T follicular helper cell (primary cell): ENCODE data around the gene ITSN1.
"Not testable (repeated sequence)": the region's sequence is repeated elsewhere in the genome, so short reads cannot be mapped to it uniquely, and the experiment has no call there.

ENCODE experiments used
- DNase-seq: peaks from one replicate; pipeline ENCODE4 v3.0.0-alpha.2; 2020; ENCODE audit warnings: low read depth

Gene ITSN1

DNA sequence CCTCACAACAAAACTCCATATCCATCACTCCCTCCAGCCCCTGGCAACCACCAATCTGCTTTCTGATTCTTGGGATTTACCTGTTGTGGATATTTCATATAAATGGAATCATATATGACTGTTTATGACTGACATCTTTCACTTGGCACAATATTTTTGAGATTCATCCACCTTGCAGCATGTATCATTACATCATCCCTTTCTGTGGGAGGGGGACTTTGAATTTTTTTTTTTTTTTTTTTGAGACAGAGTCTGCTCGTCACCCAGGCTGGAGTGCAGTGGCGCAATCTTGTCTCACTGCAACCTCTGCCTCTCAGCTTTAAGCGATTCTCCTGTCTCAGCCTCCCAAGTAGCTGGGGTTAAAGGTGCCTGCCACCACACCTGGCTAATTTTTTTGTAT is 128.2 kb downstream of the ITSN1 start:
- DNase-seq = no peak

DNA sequence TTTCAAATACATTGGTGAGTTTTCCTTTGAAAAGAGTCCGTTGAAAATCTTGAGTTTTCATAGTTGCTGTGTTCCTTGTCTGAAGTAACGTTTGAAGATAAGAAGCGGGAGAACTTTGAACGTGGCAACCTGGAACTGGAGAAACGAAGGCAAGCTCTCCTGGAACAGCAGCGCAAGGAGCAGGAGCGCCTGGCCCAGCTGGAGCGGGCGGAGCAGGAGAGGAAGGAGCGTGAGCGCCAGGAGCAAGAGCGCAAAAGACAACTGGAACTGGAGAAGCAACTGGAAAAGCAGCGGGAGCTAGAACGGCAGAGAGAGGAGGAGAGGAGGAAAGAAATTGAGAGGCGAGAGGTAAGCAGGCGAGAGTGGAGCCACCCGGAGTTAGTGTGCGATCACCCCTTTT is 129.7 kb downstream of the ITSN1 start:
- no peak for DNase-seq

DNA sequence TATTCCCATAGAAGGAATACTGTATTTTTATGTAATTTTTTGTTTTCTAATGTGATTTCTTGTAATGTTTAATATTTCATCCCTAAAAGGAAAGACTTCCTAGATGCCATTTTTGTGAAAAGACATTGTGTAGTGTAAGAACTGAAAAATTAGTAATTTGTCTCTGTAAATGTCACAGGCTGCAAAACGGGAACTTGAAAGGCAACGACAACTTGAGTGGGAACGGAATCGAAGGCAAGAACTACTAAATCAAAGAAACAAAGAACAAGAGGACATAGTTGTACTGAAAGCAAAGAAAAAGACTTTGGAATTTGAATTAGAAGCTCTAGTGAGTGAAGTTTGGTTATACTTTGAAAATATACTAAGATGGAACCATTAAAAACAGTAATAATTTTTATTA is 132.2 kb downstream of the ITSN1 start:
- no peak for DNase-seq

DNA sequence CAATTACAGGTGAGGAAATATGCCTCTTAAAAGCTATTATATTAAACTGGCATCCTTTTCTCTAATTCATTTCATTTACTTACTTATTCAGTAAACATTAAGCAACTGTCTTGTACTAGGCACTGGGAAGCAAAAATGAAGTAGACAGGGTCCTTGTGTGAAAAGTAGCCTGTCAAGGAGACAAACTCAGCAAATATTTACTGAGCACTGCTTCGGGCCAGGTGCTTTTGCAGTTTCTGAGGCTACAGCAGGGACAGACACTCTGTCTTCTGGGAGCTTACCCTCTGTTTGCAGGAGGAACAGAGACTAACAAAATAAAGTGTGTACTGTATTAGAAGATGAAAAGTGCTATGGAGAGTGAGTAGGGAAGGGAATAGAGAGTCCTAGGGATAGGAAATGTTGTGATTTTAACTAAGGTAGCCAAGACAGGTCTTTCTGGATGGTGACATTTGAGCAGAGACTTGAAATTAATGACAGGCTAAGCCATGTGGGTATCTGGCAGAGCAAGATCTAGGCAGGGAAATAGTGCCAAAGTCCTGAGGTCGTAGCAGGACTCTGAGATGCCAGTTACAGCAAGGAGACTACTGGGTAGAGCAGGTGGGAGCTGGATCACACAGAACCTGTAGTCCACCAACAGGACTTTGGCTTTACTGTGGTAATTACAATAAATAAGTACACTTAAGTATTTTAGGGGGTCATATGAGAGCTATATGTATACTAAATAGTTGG is 133.0 kb downstream of the ITSN1 start:
- DNase-seq = no peak

DNA sequence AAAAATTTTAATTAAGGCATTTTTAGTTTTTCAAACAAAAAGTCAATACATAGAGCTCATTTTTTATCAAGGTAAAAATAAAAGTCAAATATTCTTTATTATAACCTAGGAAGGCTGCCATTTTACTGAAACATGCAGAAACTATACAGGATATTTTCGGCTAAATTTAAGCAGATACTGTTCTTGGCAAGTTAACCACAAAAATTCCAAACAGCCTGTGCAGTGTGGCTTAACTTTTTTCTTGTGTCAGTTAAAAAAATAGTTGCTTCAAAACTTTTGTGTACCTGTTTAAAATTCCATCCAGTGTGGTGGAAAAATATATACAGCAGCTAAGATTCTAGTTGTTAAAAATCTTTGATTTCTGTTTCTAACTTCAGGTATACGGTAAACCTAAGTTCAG is 138.3 kb downstream of the ITSN1 start:
- DNase-seq = no peak

DNA sequence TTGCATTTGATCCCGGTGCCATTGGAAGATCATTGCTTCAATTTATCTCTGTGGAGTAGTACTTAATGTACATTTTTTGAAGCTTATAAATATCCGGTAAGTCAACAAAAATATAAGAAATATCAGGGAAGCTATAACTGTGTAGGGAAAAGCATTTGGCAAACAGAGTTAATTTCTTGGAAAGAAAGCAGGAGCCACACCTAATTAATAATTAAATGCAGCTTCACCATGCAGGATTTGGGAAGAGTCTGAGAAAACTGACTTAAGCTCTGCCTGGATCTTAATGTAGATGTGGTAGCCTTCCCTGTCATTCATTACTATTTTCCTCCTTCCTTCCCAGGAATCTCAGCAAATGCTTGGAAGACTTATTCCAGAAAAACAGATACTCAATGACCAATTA is 138.8 kb downstream of the ITSN1 start:
- DNase-seq = no peak

DNA sequence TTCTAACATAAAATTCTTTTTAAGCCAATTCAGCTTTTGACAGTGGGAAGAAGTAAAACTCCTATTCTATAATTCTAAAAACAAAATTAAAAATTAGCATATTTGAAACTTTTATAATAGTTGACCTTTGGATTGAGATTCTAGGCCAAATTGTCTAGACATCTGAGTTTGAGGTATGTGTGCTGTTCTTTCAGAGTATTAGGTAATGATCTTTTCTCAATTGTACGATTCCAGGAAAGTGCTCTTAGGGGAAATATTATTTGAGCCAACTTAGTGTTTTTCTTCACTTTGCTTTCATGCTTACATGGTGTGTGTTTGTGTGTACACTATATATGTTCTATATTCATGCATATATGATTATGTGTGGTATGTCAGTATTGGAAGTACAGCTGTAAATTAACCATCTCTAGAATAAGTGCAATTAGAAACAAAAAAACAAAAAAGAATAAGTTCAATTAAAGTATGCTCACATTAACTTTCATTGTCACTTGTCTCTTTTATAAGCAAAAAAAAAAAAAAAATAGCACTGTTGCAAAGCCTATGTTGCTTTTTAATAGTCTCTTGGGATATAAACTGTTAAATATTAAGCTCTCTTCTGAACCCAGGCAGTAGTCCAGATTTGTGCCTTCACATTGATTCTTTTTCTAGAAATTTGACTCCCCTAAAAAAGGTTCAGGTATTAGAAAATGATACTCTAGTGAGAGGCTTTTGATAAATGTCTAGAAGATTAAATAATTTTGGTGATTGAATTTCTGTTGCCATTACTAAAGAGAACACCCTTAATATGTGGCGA is 141.1 kb downstream of the ITSN1 start:
- no peak for DNase-seq

DNA sequence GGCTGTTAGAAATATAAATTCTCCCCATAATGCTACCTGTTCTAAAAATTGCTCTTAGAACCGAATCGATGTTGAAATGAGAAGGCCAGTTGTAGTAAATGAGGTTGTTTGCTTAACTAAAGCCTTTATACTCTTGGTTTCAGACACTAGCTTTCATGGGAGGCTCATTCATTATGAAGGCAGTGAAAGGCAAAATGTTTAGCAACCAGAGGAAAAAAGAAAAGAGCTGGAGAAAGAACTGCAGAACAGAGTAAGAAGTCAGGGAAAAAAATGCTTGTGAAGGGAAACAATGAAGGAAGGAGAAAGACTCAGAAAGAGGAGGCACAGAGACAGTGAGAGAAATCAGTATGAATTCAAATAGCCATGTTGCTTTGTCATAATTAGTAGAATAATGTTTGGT is 145.1 kb downstream of the ITSN1 start:
- no peak for DNase-seq

DNA sequence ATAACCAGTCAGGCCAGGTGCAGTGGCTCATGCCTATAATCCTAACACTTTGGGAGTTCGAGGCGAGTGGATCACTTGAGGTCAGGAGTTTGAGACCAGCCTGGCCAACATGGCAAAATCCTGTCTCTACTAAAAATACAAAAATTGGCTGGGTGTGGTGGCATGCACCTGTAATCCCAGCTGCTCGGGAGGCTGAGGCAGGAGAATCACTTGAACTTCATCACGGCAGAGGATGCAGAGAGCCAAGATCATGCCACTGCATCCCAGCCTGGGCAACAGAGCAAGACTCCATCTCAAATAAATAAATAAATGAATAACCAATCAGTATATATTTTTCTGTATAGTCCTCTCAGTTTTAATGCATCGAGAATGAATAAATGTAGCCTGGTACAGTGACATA is 146.1 kb downstream of the ITSN1 start:
- DNase-seq = not testable (repeated sequence)

DNA sequence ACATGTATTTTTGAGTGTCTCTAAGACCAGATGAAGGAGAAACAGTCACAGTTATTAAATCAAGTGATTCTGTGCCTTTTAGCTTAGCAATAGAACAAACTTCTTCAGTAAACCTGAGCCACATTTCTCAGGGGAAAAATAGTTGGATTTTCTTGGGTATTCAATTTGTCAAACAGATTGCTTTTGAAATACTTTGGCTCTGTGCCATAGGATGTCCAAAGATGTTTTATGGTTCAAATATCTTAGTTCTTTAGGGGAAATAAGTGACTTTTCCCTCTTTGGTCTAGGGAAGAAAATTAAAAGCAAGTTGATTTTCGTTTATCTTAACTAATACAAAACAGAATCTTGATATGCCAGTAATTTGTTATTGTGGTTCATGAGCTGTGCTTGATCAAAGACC is 147.4 kb downstream of the ITSN1 start:
- DNase-seq = no peak

DNA sequence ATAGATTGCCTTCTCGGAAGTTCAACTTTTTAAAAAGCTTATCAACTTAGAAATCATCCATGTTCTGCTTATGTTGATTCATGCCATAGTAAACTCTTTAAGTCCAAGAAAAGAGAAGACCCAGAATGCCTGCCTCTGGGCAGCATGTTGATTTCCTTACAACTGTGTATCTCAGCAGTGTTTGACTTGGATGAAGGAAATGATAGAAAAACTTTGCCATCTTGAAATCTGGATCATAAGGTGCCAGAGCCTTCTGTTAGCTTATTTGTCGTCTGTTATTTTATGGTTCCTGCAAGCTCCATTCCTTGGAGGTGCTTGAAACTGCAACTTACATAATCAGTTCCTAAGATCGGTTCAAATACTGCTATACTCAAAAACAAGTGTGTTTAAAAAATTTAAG is 148.8 kb downstream of the ITSN1 start:
- no peak for DNase-seq

DNA sequence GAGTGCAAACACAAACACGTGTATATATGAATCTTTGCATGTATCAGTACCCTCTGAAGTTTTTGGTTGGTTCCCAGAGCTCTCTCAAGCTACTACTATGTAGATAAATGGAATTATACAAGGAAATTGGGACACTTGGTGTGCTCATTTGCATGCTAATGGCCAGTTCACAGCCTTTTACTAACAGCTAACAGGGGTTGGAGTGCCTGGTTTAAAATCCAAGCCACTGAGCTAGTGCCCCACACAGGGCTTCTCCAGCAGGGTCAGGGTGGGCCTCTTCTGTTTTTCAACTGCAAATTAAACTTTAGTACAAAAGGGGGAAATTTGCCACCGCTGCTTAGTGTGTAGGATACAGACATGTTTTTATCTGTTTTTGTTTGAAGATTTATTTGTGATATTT is 152.3 kb downstream of the ITSN1 start:
- no peak for DNase-seq

DNA sequence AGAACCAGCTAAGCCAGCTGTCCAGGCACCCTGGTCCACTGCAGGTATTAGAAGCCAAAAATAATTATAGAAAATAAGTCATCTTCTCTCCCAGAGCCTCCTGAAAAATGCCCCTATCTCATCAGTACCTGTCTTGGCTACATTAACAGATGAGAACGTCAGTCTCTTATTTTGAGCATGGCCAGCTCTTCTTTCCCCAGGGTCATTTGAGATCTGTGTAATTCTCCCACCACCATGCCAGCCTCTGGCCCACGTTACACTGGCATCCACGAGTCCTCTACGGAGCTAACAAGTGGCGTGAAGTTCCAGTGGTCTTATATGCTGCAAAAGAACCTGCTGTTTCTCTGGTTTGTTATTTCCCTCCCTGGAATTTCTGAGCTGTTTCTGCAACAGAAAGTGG is 155.3 kb downstream of the ITSN1 start:
- no peak for DNase-seq

DNA sequence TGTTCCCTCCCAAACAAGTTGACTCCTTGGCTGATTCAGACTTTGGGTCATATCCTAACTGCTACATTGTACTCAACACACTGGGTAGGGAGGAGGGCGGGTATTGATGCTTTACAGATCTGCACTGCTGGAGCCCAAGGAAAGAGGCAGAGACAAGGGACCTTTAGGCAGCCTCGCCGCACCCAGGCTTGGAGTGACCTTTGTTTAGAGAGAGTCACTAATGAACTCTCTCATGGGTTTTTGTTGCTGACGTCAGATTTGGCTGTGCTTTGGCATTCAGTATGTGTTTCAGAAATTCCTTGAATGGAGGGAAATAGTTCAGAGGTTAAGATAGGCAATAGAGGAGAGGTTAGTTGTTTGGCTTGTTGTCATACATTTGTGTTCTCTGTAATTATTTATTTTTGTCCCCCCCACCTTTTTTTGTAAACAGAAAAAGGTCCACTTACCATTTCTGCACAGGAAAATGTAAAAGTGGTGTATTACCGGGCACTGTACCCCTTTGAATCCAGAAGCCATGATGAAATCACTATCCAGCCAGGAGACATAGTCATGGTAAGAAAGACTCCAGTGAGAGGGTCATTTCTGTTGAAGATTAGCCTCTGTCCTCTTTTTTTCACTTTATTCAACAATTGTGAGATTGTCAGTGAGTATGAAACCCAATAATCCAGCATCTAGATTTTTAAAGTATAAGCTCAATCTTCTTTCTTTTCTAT is 157.2 kb downstream of the ITSN1 start:
- no peak for DNase-seq

DNA sequence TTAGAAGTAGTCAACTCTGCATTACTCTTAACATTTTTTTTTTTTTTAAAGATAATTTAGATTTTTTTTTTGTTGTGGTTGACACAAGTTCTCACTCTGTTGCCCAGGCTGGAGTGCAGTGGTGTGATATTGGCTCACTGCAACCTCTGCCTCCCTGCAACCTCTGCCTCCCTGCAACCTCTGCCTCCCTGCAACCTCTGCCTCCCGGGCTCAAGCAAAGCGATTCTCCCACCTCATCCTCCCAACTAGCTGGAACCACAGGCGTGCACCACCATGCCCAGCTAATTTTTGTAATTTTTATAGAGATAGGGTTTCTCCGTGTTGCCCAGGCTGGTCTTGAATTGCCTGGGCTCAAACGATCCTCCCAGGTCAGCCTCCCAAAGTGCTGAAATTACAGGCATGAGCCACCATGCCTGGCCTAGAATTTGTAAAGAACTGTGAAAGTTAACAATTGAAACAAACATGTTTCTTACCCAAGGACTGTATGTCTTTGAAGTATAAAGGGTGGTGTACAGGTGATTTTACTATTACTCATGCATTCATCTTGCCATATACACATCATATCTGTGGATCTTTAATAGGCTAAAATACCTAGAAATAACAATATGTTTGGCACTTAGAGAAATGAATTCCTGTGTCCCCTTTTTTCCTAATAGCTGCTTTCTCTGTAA is 158.6 kb downstream of the ITSN1 start:
- no peak for DNase-seq

DNA sequence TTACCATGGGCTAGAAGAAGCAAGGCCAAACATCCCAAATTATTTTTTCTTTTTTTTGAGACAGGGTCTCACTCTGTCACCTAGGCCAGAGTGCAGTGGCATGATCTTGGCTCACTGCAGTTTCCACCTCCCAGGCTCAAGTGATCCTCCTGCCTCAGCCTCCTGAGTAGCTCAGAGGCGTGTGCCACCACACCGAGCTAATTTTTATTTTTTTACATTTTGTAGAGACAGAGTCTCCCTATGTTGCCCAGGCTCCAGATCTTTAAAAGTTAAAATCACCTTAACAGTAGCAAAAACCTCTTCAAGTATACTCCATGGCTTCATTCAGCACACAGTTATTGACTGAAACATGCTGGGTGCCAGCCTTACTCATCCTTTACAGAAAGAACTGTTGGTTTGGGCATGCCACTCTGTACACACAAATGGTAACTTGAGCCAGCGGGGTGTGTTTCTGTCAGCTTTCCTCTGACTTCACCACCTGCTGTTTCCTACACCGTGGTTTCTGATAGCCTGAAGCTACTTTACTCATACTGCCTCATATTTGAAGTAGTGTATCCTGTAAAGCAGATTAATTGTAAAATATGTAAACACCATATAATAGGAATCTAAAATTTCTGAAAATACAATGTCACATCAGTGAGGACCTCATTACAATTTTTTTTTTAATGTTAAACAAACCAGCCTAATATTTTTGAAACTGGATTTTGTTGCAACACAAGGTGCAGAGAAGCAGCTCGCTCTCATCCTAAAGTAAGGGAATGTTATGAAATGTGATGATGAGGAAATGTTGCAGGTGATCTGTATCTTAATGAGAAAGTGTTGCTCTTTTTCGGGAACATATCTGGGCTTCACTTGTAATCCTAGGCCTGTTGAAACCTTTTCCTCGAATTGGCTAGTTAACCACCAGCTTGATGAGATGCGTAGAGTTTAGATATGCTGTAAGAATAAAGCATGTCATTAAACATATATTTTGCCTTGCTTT is 159.4 kb downstream of the ITSN1 start:
- DNase-seq = no peak

DNA sequence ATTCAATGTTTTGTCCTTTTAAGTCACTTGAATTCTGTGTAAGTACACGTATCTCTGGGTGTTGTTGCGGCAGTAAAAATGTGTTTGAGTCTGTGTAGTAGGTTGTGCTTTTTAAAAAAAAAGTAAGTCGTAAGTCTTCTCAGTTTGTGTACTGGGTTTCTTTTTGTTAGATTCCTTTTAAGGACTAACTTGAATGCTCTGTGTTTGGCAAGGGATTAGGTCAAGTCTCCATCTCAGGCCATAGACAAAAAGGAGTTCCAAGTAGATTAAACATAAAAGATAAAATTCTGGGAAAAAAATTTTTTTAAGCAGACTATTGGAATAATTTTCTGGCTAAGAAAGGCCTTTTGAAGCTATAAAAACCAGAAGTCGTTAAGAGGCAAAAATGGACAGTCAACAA is 160.2 kb downstream of the ITSN1 start:
- DNase-seq = no peak

DNA sequence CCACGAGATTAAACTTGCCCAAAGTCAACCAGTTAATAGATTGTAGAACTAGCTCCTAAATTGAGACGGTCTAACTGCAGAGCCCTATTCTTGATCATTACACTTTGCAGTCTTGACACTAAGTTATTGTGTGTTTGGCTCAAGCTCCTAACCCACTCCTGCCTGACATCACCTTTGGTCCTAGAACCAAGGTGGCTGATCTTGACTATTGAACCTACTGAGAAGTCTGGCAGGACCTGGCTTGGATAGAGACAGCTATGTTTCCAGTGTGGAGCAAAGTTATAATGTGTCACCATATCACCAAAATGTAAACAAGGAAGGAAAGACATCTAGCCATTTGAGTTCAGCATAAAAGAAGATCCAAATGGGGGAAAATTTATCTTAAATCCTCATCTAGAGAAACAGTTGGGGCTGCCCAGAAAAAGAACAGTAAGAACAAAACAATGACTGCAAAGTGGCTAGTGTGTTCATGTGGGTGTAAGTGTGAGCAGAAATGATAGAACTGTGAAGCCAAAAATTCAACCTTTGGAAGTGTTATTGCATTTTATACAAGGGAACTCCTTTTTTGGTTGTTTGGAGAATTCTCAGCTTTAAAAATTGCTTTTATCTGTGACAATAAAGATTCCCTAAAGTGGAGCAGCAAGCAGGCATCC is 166.5 kb downstream of the ITSN1 start:
- no peak for DNase-seq

DNA sequence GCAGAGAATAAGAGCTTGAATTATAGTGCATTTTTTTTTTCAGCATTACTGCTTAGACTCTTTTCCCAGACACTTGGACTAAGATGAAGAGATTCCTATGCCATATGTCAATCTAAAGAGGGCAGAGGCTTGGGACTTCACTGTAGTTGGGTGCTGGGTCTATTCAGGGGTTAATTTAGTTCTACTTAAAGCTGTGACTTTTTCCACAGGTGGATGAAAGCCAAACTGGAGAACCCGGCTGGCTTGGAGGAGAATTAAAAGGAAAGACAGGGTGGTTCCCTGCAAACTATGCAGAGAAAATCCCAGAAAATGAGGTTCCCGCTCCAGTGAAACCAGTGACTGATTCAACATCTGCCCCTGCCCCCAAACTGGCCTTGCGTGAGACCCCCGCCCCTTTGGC is 168.5 kb downstream of the ITSN1 start:
- no peak for DNase-seq

DNA sequence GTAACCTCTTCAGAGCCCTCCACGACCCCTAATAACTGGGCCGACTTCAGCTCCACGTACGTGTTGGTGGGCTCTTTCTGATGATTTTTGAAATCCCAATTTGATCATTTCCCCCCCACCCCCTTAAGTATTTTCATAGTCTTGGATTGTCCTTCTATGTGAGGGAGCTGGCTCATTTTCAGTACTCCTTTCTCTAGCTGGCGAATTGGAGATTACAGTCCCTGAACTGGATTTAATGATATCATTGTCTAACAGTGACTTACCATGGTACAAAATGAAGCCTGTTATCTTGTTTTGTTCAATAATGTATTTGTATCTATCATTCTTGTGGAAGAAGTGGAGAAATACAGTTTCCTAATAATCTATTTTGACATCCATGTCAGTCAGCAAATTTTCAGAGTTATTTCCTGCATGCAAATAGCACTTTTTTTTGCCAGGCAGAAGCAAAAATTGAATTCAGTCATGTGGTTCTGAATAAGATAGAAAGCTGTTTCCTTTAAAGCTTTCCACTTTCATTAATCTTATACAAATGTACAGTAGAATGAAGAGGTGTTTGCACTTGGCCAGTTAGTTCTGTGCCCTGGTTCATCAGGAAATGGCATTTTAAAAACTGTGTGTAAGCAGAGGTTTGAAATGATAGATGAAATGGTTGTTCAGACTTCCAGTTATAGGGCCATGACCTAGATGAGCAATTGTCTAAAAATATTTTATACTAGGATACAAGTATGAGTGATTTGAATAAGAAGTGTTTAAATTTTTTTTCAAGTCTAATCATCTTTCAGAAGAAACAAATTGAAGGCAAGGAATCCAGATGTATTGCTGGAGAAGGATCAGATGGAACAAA is 169.1 kb downstream of the ITSN1 start:
- DNase-seq = no peak
